ENCODE results near the gene PGAM1. TPM values are rescaled to one million over a fixed set of nuclear protein-coding genes. Genes with fewer than 3 reads are reported as not detected.
"Not testable (repeated sequence)": the region's sequence is repeated elsewhere in the genome, so short reads cannot be mapped to it uniquely, and the experiment has no call there.

The PGAM1 gene
- total and polyA plus RNA-seq, 4 experiments from 2014 or later = 95.7 to 371 (median 201) TPM

DNA sequence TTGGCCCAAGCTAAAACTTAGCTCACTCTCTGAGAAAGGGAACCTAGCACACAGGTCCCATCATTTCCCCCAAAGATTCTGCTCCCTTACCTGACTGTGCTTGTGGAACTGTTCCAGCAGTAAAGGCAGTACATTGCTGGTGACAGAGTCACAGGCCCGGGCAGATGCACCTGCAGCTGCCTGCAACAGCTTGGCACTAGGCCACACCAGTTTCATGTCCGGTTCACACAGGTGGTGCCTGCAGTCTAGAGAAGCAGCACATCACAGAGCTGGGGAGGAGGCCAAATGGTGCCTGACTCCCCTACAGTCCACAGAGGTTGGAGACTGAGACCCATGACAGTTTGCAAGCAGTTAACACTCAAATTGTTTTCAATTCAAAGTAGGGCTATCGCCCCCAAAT is 42.2 kb downstream of the PGAM1 start:
- ChIA-PET POLR2A (ENCODE audit: partially characterized antibody) (no interaction called here), CTCF (ENCODE audit: partially characterized antibody) (interaction anchor here (1.1 to 5.5 kb wide), 2 partner anchors 84 to 86 kb away, joined by 3 to 83 read pairs; no protein-coding TSS in a partner anchor)
- Histone ChIP-seq H3K9me3 (ENCODE audit: control insufficient read depth in 1 of 2, low read length in 2 of 2) (no peaks in the 10 kb centered on the region), H3K4me1 (ENCODE audit: insufficient read depth, low read length) (no peaks in the 10 kb centered on the region), H3K27ac (ENCODE audit: low read depth, low read length) (no peak overlapping the region), H3K27me3 (ENCODE audit: insufficient read depth, low read length) (no peaks in the 10 kb centered on the region), H3K4me3 (ENCODE audit: low read length in 2 of 2) (no peak overlapping the region), H3K36me3 (ENCODE audit: insufficient read depth, low read length) (peaks cover 61% of the 10 kb centered on the region)
- intact Hi-C loops (cut with micrococcal nuclease) = no loop called here
- no peak overlapping the region for H3K4me3 Mint-ChIP-seq
- H3K27me3 Mint-ChIP-seq = no peaks in the 10 kb centered on the region
- peaks cover 0 to 2% (median 0%) of the 10 kb centered on the region in 4 donors for H3K4me1 Mint-ChIP-seq
- H3K9me3 Mint-ChIP-seq = no peaks in the 10 kb centered on the region
- peak overlapping the region in 2 of 7 donors; percentile 62 to 72 for H3K27ac Mint-ChIP-seq
- H3K36me3 Mint-ChIP-seq = peaks cover 44 to 80% of the 10 kb centered on the region in 2 donors
- DNase-seq = no peak

GRCh38 chr10:97468781-97469180 is 42.8 kb downstream of the PGAM1 start:
- Mint-ChIP-seq H3K36me3 (peaks cover 42 to 80% of the 10 kb centered on the region in 2 donors), H3K27ac (peak overlapping the region in 1 of 7 donors; percentile 50)
- H3K9me3 Mint-ChIP-seq; DNase-seq; H3K4me1 Mint-ChIP-seq; H3K27me3 Mint-ChIP-seq; H3K27me3 ChIP-seq (ENCODE audit: insufficient read depth, low read length); H3K9me3 ChIP-seq (ENCODE audit: control insufficient read depth in 1 of 2, low read length in 2 of 2); H3K4me3 ChIP-seq (ENCODE audit: low read length in 2 of 2); POLR2A ChIA-PET (ENCODE audit: partially characterized antibody); H3K27ac ChIP-seq (ENCODE audit: low read depth, low read length); H3K4me3 Mint-ChIP-seq; H3K4me1 ChIP-seq (ENCODE audit: insufficient read depth, low read length); intact Hi-C loops (cut with micrococcal nuclease): not testable (repeated sequence)
- H3K36me3 ChIP-seq (ENCODE audit: insufficient read depth, low read length) = peaks cover 61% of the 10 kb centered on the region
- CTCF ChIA-PET (ENCODE audit: partially characterized antibody) = interaction anchor here (5.5 kb wide), 1 partner anchor 85 kb away, joined by 83 read pairs; no protein-coding TSS in a partner anchor

DNA sequence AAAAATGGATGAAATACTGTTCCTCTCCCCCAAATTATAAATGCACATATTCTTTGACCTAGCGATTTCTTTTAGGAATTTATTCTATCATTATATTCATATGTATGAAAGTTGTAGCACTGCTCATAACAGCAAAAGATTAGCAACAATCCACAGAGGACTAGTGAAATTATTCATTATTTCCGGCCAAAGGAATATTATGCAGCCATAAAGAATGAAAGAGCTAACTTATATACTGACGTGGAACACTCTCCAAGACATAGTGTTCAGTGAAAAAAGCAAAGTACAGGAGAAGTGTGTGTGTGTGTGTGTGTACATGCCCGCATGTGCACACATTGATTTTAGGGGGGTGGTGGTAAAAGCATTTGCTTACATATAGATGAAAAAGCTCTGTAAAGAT is 48.9 kb downstream of the PGAM1 start:
- Mint-ChIP-seq H3K27ac (no peak overlapping the region), H3K36me3 (peaks cover 61 to 81% of the 10 kb centered on the region in 2 donors), H3K4me3 (no peak overlapping the region), H3K4me1 (peaks cover 0 to 6% (median 2%) of the 10 kb centered on the region in 4 donors), H3K9me3 (peaks cover 0 to 4% (median 0%) of the 10 kb centered on the region in 8 donors), H3K27me3 (no peaks in the 10 kb centered on the region)
- peaks cover 63% of the 10 kb centered on the region for H3K36me3 ChIP-seq (ENCODE audit: insufficient read depth, low read length)
- H3K27ac ChIP-seq (ENCODE audit: low read depth, low read length) = no peak overlapping the region
- H3K4me3 ChIP-seq (ENCODE audit: low read length in 2 of 2) = no peak overlapping the region
- H3K27me3 ChIP-seq (ENCODE audit: insufficient read depth, low read length) = no peaks in the 10 kb centered on the region
- CTCF ChIA-PET (ENCODE audit: partially characterized antibody) = interaction anchor here (1.1 to 1.5 kb wide), 2 partner anchors 8 to 11 kb away, joined by 5 read pairs; no protein-coding TSS in a partner anchor
- H3K4me1 ChIP-seq (ENCODE audit: insufficient read depth, low read length) = no peaks in the 10 kb centered on the region
- H3K9me3 ChIP-seq (ENCODE audit: control insufficient read depth in 1 of 2, low read length in 2 of 2) = no peaks in the 10 kb centered on the region
- intact Hi-C loops (cut with micrococcal nuclease) = no loop called here
- POLR2A ChIA-PET (ENCODE audit: partially characterized antibody) = no interaction called here
- no peak for DNase-seq

DNA sequence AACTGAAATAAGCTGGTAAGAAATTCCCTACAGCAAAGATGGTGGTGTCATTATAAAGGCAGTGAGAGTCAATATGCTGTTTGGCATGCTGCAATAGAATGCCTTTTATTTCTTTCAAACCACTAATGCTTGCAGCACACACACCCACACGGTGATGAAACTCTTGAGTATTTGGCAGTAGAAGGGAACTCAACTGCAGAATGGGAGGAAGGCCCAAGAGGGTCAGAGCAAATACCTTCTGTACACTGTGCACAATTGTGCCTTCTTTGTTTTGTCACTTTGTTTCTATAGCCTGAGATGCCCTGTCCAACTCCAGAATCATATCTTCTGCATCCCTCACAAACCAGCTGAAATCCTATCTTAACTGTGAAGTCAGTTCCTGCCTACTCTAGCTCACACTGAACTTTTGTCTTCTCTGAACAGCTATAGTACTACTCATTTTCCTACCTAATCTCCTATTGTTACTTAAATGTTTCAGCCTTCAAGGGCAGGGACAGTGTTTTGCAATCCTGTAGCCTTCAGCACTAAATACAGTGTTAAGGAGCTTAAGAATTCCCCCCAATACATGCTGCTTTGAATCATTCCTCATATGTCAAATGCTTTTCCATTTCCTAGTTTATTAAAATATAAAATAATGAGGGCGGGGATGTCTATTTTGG is 50.1 kb downstream of the PGAM1 start:
- H3K4me3 ChIP-seq (ENCODE audit: low read length in 2 of 2) = no peak overlapping the region
- no peak for DNase-seq
- peaks cover 65% of the 10 kb centered on the region for H3K36me3 ChIP-seq (ENCODE audit: insufficient read depth, low read length)
- no peak overlapping the region for H3K27ac ChIP-seq (ENCODE audit: low read depth, low read length)
- CTCF ChIA-PET (ENCODE audit: partially characterized antibody) = interaction anchor here (1.1 to 1.5 kb wide), 3 partner anchors 9 to 16 kb away, joined by 3 to 5 read pairs (median 5); no protein-coding TSS in a partner anchor
- no peak overlapping the region for H3K4me3 Mint-ChIP-seq
- intact Hi-C loops (cut with micrococcal nuclease) = no loop called here
- no peaks in the 10 kb centered on the region for H3K27me3 ChIP-seq (ENCODE audit: insufficient read depth, low read length)
- no peaks in the 10 kb centered on the region for H3K27me3 Mint-ChIP-seq
- peaks cover 0 to 6% (median 2%) of the 10 kb centered on the region in 4 donors for H3K4me1 Mint-ChIP-seq
- H3K9me3 Mint-ChIP-seq = peaks cover 0 to 4% (median 0%) of the 10 kb centered on the region in 8 donors
- H3K9me3 ChIP-seq (ENCODE audit: control insufficient read depth in 1 of 2, low read length in 2 of 2) = no peaks in the 10 kb centered on the region
- no peaks in the 10 kb centered on the region for H3K4me1 ChIP-seq (ENCODE audit: insufficient read depth, low read length)
- H3K36me3 Mint-ChIP-seq = peaks cover 63 to 81% of the 10 kb centered on the region in 2 donors
- H3K27ac Mint-ChIP-seq = peak overlapping the region in 1 of 7 donors; percentile 14
- POLR2A ChIA-PET (ENCODE audit: partially characterized antibody) = interaction anchor here (0.5 kb wide), 1 partner anchor 53 kb away, joined by 3 read pairs; no protein-coding TSS in a partner anchor

GRCh38 chr10:97479410-97479809 is 53.4 kb downstream of the PGAM1 start:
- intact Hi-C loops (cut with micrococcal nuclease); H3K4me1 ChIP-seq (ENCODE audit: insufficient read depth, low read length); H3K4me3 ChIP-seq (ENCODE audit: low read length in 2 of 2); H3K9me3 ChIP-seq (ENCODE audit: control insufficient read depth in 1 of 2, low read length in 2 of 2); POLR2A ChIA-PET (ENCODE audit: partially characterized antibody); DNase-seq; H3K4me1 Mint-ChIP-seq; H3K27me3 ChIP-seq (ENCODE audit: insufficient read depth, low read length); H3K27me3 Mint-ChIP-seq; H3K27ac ChIP-seq (ENCODE audit: low read depth, low read length); H3K4me3 Mint-ChIP-seq; H3K9me3 Mint-ChIP-seq: not testable (repeated sequence)
- peak overlapping the region in 1 of 7 donors; percentile 15 for H3K27ac Mint-ChIP-seq
- H3K36me3 ChIP-seq (ENCODE audit: insufficient read depth, low read length) = peaks cover 66% of the 10 kb centered on the region
- H3K36me3 Mint-ChIP-seq = peaks cover 58 to 75% of the 10 kb centered on the region in 2 donors
- CTCF ChIA-PET (ENCODE audit: partially characterized antibody) = interaction anchor here (0.6 to 1.3 kb wide), 2 partner anchors 75 to 118 kb away, joined by 4 read pairs; no protein-coding TSS in a partner anchor

- no peaks in the 10 kb centered on the region for H3K27me3 ChIP-seq (ENCODE audit: insufficient read depth, low read length)
- H3K36me3 ChIP-seq (ENCODE audit: insufficient read depth, low read length) = peaks cover 65% of the 10 kb centered on the region
- no peak for DNase-seq
- H3K9me3 ChIP-seq (ENCODE audit: control insufficient read depth in 1 of 2, low read length in 2 of 2) = no peaks in the 10 kb centered on the region
- H3K4me1 ChIP-seq (ENCODE audit: insufficient read depth, low read length) = no peaks in the 10 kb centered on the region
- Mint-ChIP-seq H3K4me3 (no peak overlapping the region), H3K27ac (peak overlapping the region in 1 of 7 donors; percentile 84), H3K4me1 (peaks cover 0 to 9% (median 4%) of the 10 kb centered on the region in 4 donors), H3K36me3 (peaks cover 54 to 69% of the 10 kb centered on the region in 2 donors), H3K9me3 (peaks cover 0 to 3% (median 0%) of the 10 kb centered on the region in 8 donors), H3K27me3 (no peaks in the 10 kb centered on the region)
- ChIA-PET POLR2A (ENCODE audit: partially characterized antibody) (no interaction called here), CTCF (ENCODE audit: partially characterized antibody) (interaction anchor here (0.6 to 1.3 kb wide), 2 partner anchors 74 to 118 kb away, joined by 4 read pairs; no protein-coding TSS in a partner anchor)
- H3K27ac ChIP-seq (ENCODE audit: low read depth, low read length) = no peak overlapping the region
- intact Hi-C loops (cut with micrococcal nuclease) = no loop called here
- H3K4me3 ChIP-seq (ENCODE audit: low read length in 2 of 2) = no peak overlapping the region
These were observed 53.9 kb downstream of the PGAM1 start for GRCh38 chr10:97479939-97480338.

DNA sequence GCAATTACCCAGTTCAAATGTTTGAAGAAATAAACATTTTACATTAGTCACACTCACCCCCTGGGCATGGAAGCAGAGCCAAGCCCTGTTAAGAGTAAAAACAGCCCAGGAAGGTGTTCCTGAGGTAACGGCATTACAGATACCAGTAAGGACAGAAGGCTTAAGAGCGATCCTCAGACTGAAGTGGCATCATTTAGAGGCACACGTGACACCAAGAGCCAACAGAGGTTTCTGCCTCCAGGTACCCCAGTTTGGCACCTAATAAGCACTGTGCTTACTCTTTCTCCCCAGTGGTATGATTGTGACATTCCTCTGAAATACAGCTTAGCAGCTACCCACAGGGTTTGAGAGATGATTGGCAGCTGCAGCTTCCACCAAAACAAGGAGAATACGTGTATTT is 55.1 kb downstream of the PGAM1 start:
- H3K27ac ChIP-seq (ENCODE audit: low read depth, low read length) = no peak overlapping the region
- POLR2A ChIA-PET (ENCODE audit: partially characterized antibody) = no interaction called here
- Mint-ChIP-seq H3K9me3 (no peaks in the 10 kb centered on the region), H3K27ac (peak overlapping the region in 3 of 7 donors; percentile 16 to 68 (median 63)), H3K27me3 (no peaks in the 10 kb centered on the region), H3K36me3 (peaks cover 43 to 66% of the 10 kb centered on the region in 2 donors), H3K4me3 (no peak overlapping the region), H3K4me1 (peaks cover 5 to 12% (median 8%) of the 10 kb centered on the region in 4 donors)
- no peaks in the 10 kb centered on the region for H3K4me1 ChIP-seq (ENCODE audit: insufficient read depth, low read length)
- intact Hi-C loops (cut with micrococcal nuclease) = no loop called here
- no peak for DNase-seq
- peaks cover 62% of the 10 kb centered on the region for H3K36me3 ChIP-seq (ENCODE audit: insufficient read depth, low read length)
- H3K27me3 ChIP-seq (ENCODE audit: insufficient read depth, low read length) = no peaks in the 10 kb centered on the region
- no peak overlapping the region for H3K4me3 ChIP-seq (ENCODE audit: low read length in 2 of 2)
- no peaks in the 10 kb centered on the region for H3K9me3 ChIP-seq (ENCODE audit: control insufficient read depth in 1 of 2, low read length in 2 of 2)
- CTCF ChIA-PET (ENCODE audit: partially characterized antibody) = no interaction called here

All from CD4-positive, alpha-beta memory T cell (primary cell).